H1 (cell line): ENCODE measurements around the gene CSNK2A3.

Experiments used
- EZH2 ChIP-seq: fragments of 200-600 bp; sonication (generic); IDR thresholded peaks from 2 replicates; pipeline ENCODE4 v1.7.1; 2012; ENCODE audit warnings: low read depth, mild to moderate bottlenecking, moderate library complexity, low read length, inconsistent platforms; ENCODE audit not compliant: severe bottlenecking
- FOSL1 ChIP-seq: IDR thresholded peaks from 2 replicates; pipeline ENCODE4 v1.6.1; 2011; ENCODE audit warnings: mild to moderate bottlenecking, low read depth, low read length, moderate library complexity; ENCODE audit not compliant: insufficient read depth
- GABPA ChIP-seq: IDR thresholded peaks from 2 replicates; pipeline ENCODE4 v1.6.1; 2011; ENCODE audit warnings: mild to moderate bottlenecking, low read length, moderate library complexity, borderline replicate concordance; ENCODE audit not compliant: insufficient read depth
- HDAC6 ChIP-seq: IDR thresholded peaks from one replicate; pipeline ENCODE4 v1.7.1; 2012; ENCODE audit warnings: low read depth, mild to moderate bottlenecking, inconsistent platforms, low read length, moderate library complexity
- KDM5A ChIP-seq: fragments of 200-600 bp; IDR thresholded peaks from 2 replicates; pipeline ENCODE4 v1.7.1; 2012; ENCODE audit warnings: mild to moderate bottlenecking, low read length, inconsistent platforms, mixed read lengths
- POLR2A ChIP-seq, 2 experiments: IDR thresholded peaks; 1 replicate in 1 of 2; 2 replicates in 1 of 2; pipeline ENCODE4 v1.6.1; 2011; ENCODE audit warnings: low read depth in 2 of 2, low read length in 2 of 2, mild to moderate bottlenecking in 2 of 2; ENCODE audit errors: control extremely low read depth in 1 of 2
- TF ChIP-seq, protein P1 (sequence below), 3 experiments: IDR thresholded peaks; 1 replicate in 2 of 3; 2 replicates in 1 of 3; pipeline versions ENCODE4 v1.5.1 to v1.6.1; 2011; ENCODE audit warnings: low read length in 3 of 3, mild to moderate bottlenecking in 3 of 3, inconsistent platforms in 2 of 3, low read depth in 1 of 3, moderate library complexity in 1 of 3; ENCODE audit not compliant: insufficient read depth in 1 of 3; ENCODE audit errors: control extremely low read depth in 1 of 3
- TF ChIP-seq, protein P2 (sequence below): IDR thresholded peaks from 2 replicates; pipeline ENCODE4 v1.6.1; 2011; ENCODE audit warnings: low read depth, mild to moderate bottlenecking, low read length; ENCODE audit not compliant: insufficient read depth
- TF ChIP-seq, protein P3 (sequence below): IDR thresholded peaks from 2 replicates; pipeline ENCODE4 v1.6.1; 2011; ENCODE audit warnings: low read length, improper control_type of control experiment

DNA sequence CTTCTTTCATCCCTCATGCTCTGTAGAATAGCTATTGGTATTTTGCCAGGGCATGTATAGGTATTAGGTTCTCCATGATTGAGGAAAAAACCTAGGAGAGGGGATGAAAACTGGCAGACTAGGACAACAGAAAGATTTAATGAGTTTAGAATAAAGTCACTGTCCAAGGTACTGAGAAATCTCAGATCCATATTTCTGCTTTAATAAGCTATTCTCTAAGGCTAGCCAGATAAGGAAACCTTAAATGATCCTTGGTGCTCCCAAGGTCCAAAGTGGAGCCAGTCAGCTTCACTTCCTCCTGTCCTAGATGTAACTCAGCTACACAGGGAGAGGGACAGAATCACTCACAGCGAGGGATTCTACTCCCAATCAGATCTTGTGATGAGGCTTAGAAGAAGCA, 13.7 kb upstream of the CSNK2A3 start:
- TF ChIP-seq, protein P1, sequence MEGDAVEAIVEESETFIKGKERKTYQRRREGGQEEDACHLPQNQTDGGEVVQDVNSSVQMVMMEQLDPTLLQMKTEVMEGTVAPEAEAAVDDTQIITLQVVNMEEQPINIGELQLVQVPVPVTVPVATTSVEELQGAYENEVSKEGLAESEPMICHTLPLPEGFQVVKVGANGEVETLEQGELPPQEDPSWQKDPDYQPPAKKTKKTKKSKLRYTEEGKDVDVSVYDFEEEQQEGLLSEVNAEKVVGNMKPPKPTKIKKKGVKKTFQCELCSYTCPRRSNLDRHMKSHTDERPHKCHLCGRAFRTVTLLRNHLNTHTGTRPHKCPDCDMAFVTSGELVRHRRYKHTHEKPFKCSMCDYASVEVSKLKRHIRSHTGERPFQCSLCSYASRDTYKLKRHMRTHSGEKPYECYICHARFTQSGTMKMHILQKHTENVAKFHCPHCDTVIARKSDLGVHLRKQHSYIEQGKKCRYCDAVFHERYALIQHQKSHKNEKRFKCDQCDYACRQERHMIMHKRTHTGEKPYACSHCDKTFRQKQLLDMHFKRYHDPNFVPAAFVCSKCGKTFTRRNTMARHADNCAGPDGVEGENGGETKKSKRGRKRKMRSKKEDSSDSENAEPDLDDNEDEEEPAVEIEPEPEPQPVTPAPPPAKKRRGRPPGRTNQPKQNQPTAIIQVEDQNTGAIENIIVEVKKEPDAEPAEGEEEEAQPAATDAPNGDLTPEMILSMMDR (IDR thresholded peaks at IDR 0.05; ENCODE audit: control extremely low read depth in 1 of 3, insufficient read depth in 1 of 3, low read depth in 1 of 3, low read length in 3 of 3): no peak
- TF ChIP-seq FOSL1: no peak
- TF ChIP-seq, protein P2, sequence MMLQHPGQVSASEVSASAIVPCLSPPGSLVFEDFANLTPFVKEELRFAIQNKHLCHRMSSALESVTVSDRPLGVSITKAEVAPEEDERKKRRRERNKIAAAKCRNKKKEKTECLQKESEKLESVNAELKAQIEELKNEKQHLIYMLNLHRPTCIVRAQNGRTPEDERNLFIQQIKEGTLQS: no peak
- no peak for TF ChIP-seq HDAC6
- no peak for TF ChIP-seq KDM5A
- TF ChIP-seq EZH2: no peak
- TF ChIP-seq GABPA: no peak
- TF ChIP-seq, protein P3, sequence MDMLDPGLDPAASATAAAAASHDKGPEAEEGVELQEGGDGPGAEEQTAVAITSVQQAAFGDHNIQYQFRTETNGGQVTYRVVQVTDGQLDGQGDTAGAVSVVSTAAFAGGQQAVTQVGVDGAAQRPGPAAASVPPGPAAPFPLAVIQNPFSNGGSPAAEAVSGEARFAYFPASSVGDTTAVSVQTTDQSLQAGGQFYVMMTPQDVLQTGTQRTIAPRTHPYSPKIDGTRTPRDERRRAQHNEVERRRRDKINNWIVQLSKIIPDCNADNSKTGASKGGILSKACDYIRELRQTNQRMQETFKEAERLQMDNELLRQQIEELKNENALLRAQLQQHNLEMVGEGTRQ: no peak
- TF ChIP-seq POLR2A (IDR thresholded peaks at IDR 0.05; ENCODE audit: control extremely low read depth in 1 of 2, low read depth in 2 of 2, low read length in 2 of 2): no peak
